OCI-LY1 (cell line): Measurements from ENCODE around the gene NHP2.

ENCODE experiments used
- CTCF ChIP-seq: fragments of 200-600 bp; sonication (generic), shearing (Covaris generic); IDR thresholded peaks from 2 replicates; pipeline ENCODE4 v1.5.1; 2017; ENCODE audit warnings: mild to moderate bottlenecking, antibody characterized with exemption, low read length, moderate library complexity, mixed read lengths
- EZH2 ChIP-seq: fragments of 200-600 bp; sonication (generic), shearing (Covaris generic); IDR thresholded peaks from 2 replicates; pipeline ENCODE4 v1.8.0; 2017; ENCODE audit warnings: borderline replicate concordance, mixed run types, mild to moderate bottlenecking, antibody characterized with exemption, low read length, moderate library complexity, mixed read lengths

DNA sequence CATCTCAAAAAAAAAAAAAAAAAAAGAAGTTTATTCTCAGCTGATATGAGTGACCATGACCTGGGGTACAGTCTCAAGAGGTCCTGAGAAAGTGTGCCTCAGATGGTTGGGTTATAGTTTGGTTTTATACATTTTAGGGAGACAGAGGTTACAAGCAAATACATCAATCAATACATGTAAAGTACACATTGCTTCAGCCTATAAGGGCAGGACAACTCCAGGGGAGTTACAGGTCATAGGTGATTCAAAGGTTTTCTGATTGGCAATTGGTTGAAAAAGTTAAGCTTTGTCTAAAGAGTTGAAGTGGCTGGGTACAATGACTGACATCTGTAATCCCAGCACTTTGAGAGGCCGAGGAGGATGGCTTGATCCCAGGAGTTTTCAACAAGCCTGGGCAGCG is 35.7 kb upstream of the NHP2 start:
- no peak for TF ChIP-seq CTCF
- no peak for TF ChIP-seq EZH2
